HCT116 (cell line): ENCODE measurements around the gene LPAR3. TPM values are rescaled to one million over a fixed set of nuclear protein-coding genes. Genes with fewer than 3 reads are reported as not detected.

Source experiments
- ATAC-seq: fragments of 200-7000 bp; cut with Tn5 transposase; 2 replicates; pipeline ENCODE4 v1.9.1; 2020; ENCODE audit warnings: mild to moderate bottlenecking, moderate library complexity
- BruUV-seq: library from RNA; stranded (reverse); fragments of 400-500 nt; replicated peaks from 2 replicates; lab custom pipeline; 2021; lab: Mats Ljungman, UMichigan
- CTCF ChIA-PET: fragments of 300-600 bp; sonication (Branson Sonifier 250); formaldehyde crosslinking; loops from one replicate; lab custom pipeline; 2021; ENCODE audit warnings: antibody characterized with exemption; lab: Charles Lee
- POLR2A ChIA-PET: fragments of 300-600, 350-600 bp; sonication (Branson Sonifier 250); formaldehyde crosslinking; loops from one replicate; lab custom pipeline; 2021; ENCODE audit warnings: antibody characterized with exemption; lab: Charles Lee
- RAD21 ChIA-PET, 2 experiments: fragments of 300-600 bp; sonication (Branson Sonifier 250); formaldehyde crosslinking; loops; one replicate each; lab custom pipeline; 2023; ENCODE audit warnings: low total read pairs in 2 of 2; ENCODE audit not compliant: uncharacterized antibody in 2 of 2, unreplicated experiment in 2 of 2, low non-redundant PET in 1 of 2; lab: Charles Lee
- DNase-seq: peaks from one replicate; pipeline ENCODE4 v3.0.0-alpha.2; 2010; ENCODE audit warnings: low read depth, low spot score
- H2AFZ ChIP-seq: fragments of 200-600 bp; shearing (Covaris generic), sonication (generic); 2 replicates; pipeline ENCODE4 v1.6.1; 2017; ENCODE audit warnings: low read depth, mixed run types, mixed read lengths, antibody characterized with exemption, low read length; ENCODE audit not compliant: poor library complexity, severe bottlenecking
- H3K27ac ChIP-seq: 2 replicates; pipeline ENCODE4 v1.5.1; 2012; ENCODE audit warnings: low read depth, low read length
- H3K27me3 ChIP-seq: fragments of 200-600 bp; sonication (generic); 2 replicates; pipeline ENCODE4 v1.6.1; 2016; ENCODE audit warnings: mixed run types, low read length, mixed read lengths; ENCODE audit not compliant: insufficient read depth
- H3K36me3 ChIP-seq, 2 experiments: fragments of 200-500 bp in 1 of 2; fragments of 200-600 bp in 1 of 2; sonication (Bioruptor generic) in 1 of 2; sonication (generic) in 1 of 2; 2 replicates each; pipeline versions ENCODE4 v1.5.1 to v1.6.1; 2014 to 2016; ENCODE audit warnings: low read length in 2 of 2, inconsistent platforms in 1 of 2, mixed read lengths in 1 of 2, mixed run types in 1 of 2; ENCODE audit not compliant: insufficient read depth in 2 of 2, control insufficient read depth in 1 of 2
- H3K4me1 ChIP-seq, 2 experiments: fragments of 200-600 bp in 1 of 2; sonication (generic) in 1 of 2; 2 replicates each; pipeline versions ENCODE4 v1.5.1 to v1.6.1; 2012 to 2017; ENCODE audit warnings: low read length in 2 of 2, inconsistent platforms in 1 of 2, mild to moderate bottlenecking in 1 of 2, mixed read lengths in 1 of 2, mixed run types in 1 of 2, moderate library complexity in 1 of 2; ENCODE audit not compliant: insufficient read depth in 2 of 2, control insufficient read depth in 1 of 2
- H3K4me2 ChIP-seq: fragments of 200-600 bp; sonication (generic); 2 replicates; pipeline ENCODE4 v1.6.1; 2017; ENCODE audit warnings: mixed run types, low read length, mixed read lengths
- H3K4me3 ChIP-seq, 2 experiments: fragments of 200-600 bp in 1 of 2; sonication (generic) in 1 of 2; replicated peaks in 1 of 2; 2 replicates each; pipeline ENCODE4 v1.5.1; 2011 to 2016; ENCODE audit warnings: low read length in 2 of 2, control low read depth in 1 of 2, low read depth in 1 of 2, mild to moderate bottlenecking in 1 of 2, mixed read lengths in 1 of 2, mixed run types in 1 of 2
- H3K79me2 ChIP-seq: fragments of 200-600 bp; sonication (generic); 2 replicates; pipeline ENCODE4 v1.6.1; 2017; ENCODE audit warnings: mild to moderate bottlenecking, mixed run types, low read length, moderate library complexity, mixed read lengths; ENCODE audit not compliant: insufficient read depth
- H3K9ac ChIP-seq: fragments of 200-600 bp; sonication (generic); 2 replicates; pipeline ENCODE4 v1.6.1; 2016; ENCODE audit warnings: low read length, mixed read lengths
- H3K9me2 ChIP-seq: fragments of 200-600 bp; sonication (generic), shearing (Covaris generic); 2 replicates; pipeline ENCODE4 v1.6.1; 2017; ENCODE audit warnings: mixed run types, mild to moderate bottlenecking, moderate library complexity; ENCODE audit not compliant: insufficient read depth
- H3K9me3 ChIP-seq, 2 experiments: fragments of 200-500 bp in 1 of 2; fragments of 200-600 bp in 1 of 2; sonication (Bioruptor generic) in 1 of 2; sonication (generic) in 1 of 2; 2 replicates each; pipeline ENCODE4 v1.6.1; 2014 to 2017; ENCODE audit warnings: low read length in 2 of 2, mixed read lengths in 2 of 2, inconsistent platforms in 1 of 2, low read depth in 1 of 2, mild to moderate bottlenecking in 1 of 2, mixed run types in 1 of 2, moderate library complexity in 1 of 2; ENCODE audit not compliant: control insufficient read depth in 1 of 2, insufficient read depth in 1 of 2
- H4K20me1 ChIP-seq: fragments of 200-600 bp; sonication (generic), shearing (Covaris generic); 2 replicates; pipeline ENCODE4 v1.6.1; 2017; ENCODE audit warnings: mixed run types, mild to moderate bottlenecking, moderate library complexity; ENCODE audit not compliant: insufficient read depth
- CBX3 ChIP-seq: IDR thresholded peaks from 2 replicates; pipeline ENCODE4 v1.6.1; 2012; ENCODE audit warnings: low read depth
- EZH2 ChIP-seq: fragments of 200-600 bp; sonication (generic); IDR thresholded peaks from 2 replicates; pipeline ENCODE4 v1.6.1; 2017; ENCODE audit warnings: antibody characterized with exemption, mixed run types
- POLR2A ChIP-seq: IDR thresholded peaks from 2 replicates; pipeline ENCODE4 v1.7.0; 2011; ENCODE audit warnings: borderline replicate concordance; ENCODE audit not compliant: insufficient read depth, insufficient read length; ENCODE audit errors: extremely low read depth
- RAD21 ChIP-seq: IDR thresholded peaks from 2 replicates; pipeline ENCODE4 v1.6.1; 2012; ENCODE audit warnings: low read depth, mild to moderate bottlenecking
- TCF7L2 ChIP-seq: IDR thresholded peaks from 2 replicates; pipeline ENCODE4 v1.7.0; 2011; ENCODE audit warnings: borderline replicate concordance, inconsistent platforms; ENCODE audit not compliant: insufficient read depth, insufficient read length; ENCODE audit errors: extremely low read depth
- ZFX ChIP-seq: fragments of 450-650 bp; IDR thresholded peaks from 2 replicates; pipeline ENCODE4 v1.6.1; 2017
- intact Hi-C: fragments of 100-400 bp; cut with micrococcal nuclease; formaldehyde crosslinking; loops from 2 replicates; pipeline ENCODE4 v1.10.0; 2022
- total RNA-seq: library from RNA; stranded (reverse); gene quantifications from one replicate; pipeline ENCODE4 v1.2.1, GENCODE V29; 2021; ENCODE audit not compliant: unreplicated experiment
- TF ChIP-seq, protein P1 (sequence below): IDR thresholded peaks from 2 replicates; pipeline ENCODE4 v1.6.1; 2011; ENCODE audit warnings: mild to moderate bottlenecking, low read length, moderate library complexity; ENCODE audit not compliant: insufficient replicate concordance; ENCODE audit errors: extremely low read depth
- TF ChIP-seq, protein P2 (sequence below): IDR thresholded peaks from 2 replicates; pipeline ENCODE4 v1.6.1; 2012
- TF ChIP-seq, protein P3 (sequence below): IDR thresholded peaks from 2 replicates; pipeline ENCODE4 v1.6.1; 2012
- TF ChIP-seq, protein P4 (sequence below): IDR thresholded peaks from 2 replicates; pipeline ENCODE4 v1.6.1; 2012; ENCODE audit warnings: low read depth

Gene LPAR3
- total RNA-seq, 1 experiment from 2014 or later, result 27.2 TPM

DNA sequence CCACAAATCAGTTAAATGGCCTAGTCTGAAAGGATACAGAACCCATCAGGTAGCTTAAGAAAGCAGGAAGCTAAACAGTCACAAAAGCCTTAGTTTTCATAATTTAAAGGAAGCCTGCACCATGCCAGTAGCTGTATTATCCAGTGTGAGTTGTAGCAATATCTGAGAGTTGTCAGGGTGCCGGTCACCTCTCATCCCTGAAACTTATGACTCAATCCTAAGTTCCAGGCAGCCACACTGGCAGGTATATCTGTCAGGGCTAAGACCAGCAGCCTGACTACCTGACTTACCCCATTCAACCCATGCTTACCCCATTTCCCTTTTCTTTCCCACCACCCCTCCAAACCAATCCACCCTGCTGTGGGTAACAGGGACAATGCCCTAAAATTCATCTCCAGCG lies 37.8 kb upstream of the LPAR3 start:
- Histone ChIP-seq H3K4me1 (no peaks in the 10 kb centered on the region), H3K27me3 (no peaks in the 10 kb centered on the region), H3K27ac (no peak overlapping the region), H3K9me2 (no peaks in the 10 kb centered on the region), H2AFZ (no peak overlapping the region), H3K9ac (no peak overlapping the region), H3K4me3 (no peak overlapping the region), H3K79me2 (no peaks in the 10 kb centered on the region), H3K36me3 (no peaks in the 10 kb centered on the region), H3K4me2 (no peak overlapping the region), H3K9me3 (no peaks in the 10 kb centered on the region), H4K20me1 (no peaks in the 10 kb centered on the region)
- ChIA-PET CTCF (no interaction called here), RAD21 (no interaction called here), POLR2A (no interaction called here)
- intact Hi-C loops, result loop anchor here (10.0 kb wide), 1 partner anchor 326 kb away; no protein-coding TSS in a partner anchor
- TF ChIP-seq CBX3 (no peak), POLR2A (no peak), RAD21 (no peak), EZH2 (no peak), TCF7L2 (no peak), ZFX (no peak)
- TF ChIP-seq, protein P1, sequence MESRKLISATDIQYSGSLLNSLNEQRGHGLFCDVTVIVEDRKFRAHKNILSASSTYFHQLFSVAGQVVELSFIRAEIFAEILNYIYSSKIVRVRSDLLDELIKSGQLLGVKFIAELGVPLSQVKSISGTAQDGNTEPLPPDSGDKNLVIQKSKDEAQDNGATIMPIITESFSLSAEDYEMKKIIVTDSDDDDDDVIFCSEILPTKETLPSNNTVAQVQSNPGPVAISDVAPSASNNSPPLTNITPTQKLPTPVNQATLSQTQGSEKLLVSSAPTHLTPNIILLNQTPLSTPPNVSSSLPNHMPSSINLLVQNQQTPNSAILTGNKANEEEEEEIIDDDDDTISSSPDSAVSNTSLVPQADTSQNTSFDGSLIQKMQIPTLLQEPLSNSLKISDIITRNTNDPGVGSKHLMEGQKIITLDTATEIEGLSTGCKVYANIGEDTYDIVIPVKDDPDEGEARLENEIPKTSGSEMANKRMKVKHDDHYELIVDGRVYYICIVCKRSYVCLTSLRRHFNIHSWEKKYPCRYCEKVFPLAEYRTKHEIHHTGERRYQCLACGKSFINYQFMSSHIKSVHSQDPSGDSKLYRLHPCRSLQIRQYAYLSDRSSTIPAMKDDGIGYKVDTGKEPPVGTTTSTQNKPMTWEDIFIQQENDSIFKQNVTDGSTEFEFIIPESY, result no peak
- TF ChIP-seq, protein P2, sequence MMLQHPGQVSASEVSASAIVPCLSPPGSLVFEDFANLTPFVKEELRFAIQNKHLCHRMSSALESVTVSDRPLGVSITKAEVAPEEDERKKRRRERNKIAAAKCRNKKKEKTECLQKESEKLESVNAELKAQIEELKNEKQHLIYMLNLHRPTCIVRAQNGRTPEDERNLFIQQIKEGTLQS, result no peak
- TF ChIP-seq, protein P3, sequence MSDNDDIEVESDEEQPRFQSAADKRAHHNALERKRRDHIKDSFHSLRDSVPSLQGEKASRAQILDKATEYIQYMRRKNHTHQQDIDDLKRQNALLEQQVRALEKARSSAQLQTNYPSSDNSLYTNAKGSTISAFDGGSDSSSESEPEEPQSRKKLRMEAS, result no peak
- TF ChIP-seq, protein P4, sequence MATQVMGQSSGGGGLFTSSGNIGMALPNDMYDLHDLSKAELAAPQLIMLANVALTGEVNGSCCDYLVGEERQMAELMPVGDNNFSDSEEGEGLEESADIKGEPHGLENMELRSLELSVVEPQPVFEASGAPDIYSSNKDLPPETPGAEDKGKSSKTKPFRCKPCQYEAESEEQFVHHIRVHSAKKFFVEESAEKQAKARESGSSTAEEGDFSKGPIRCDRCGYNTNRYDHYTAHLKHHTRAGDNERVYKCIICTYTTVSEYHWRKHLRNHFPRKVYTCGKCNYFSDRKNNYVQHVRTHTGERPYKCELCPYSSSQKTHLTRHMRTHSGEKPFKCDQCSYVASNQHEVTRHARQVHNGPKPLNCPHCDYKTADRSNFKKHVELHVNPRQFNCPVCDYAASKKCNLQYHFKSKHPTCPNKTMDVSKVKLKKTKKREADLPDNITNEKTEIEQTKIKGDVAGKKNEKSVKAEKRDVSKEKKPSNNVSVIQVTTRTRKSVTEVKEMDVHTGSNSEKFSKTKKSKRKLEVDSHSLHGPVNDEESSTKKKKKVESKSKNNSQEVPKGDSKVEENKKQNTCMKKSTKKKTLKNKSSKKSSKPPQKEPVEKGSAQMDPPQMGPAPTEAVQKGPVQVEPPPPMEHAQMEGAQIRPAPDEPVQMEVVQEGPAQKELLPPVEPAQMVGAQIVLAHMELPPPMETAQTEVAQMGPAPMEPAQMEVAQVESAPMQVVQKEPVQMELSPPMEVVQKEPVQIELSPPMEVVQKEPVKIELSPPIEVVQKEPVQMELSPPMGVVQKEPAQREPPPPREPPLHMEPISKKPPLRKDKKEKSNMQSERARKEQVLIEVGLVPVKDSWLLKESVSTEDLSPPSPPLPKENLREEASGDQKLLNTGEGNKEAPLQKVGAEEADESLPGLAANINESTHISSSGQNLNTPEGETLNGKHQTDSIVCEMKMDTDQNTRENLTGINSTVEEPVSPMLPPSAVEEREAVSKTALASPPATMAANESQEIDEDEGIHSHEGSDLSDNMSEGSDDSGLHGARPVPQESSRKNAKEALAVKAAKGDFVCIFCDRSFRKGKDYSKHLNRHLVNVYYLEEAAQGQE, result no peak
- DNase-seq, result no peak
- no TSS peak for BruUV-seq
- no peak for ATAC-seq
